ENCODE results near the gene AHI1. TPM values are rescaled to one million over a fixed set of nuclear protein-coding genes. Genes with fewer than 3 reads are reported as not detected.
"Not testable (repeated sequence)": the region's sequence is repeated elsewhere in the genome, so short reads cannot be mapped to it uniquely, and the experiment has no call there.

Gene AHI1
- total RNA-seq, 3 donors from 2014 or later (not counting 1 experiment from before 2014, with no cell fraction given), result 24.0 to 40.3 (median 32.4) TPM

DNA sequence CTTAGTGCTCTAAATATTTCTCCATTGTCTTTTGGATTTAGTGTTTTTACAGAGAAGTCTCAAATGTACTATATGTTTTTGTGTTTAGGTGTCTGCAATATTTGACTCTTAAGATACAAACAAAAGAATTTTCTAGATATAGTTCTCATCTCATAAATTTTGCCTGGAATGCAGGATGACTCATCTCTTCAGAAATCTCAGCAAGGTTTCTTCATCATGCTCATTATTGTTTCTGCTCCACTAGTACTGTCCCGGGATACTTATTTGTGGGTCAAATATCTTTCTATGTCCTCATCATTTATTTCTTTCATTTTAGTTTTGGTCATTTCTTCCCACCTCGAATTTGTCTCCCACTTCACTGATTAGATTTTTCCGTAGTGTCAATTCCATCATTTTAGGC, 9.5 kb downstream of the AHI1 start:
- H3K36me3 ChIP-seq (ENCODE audit: control insufficient read depth, insufficient read depth, low read length), result peaks cover 3% of the 10 kb centered on the region

GRCh38 chr6:135483903-135484302, 13.6 kb downstream of the AHI1 start:
- H3K27ac Mint-ChIP-seq; H3K4me3 Mint-ChIP-seq; H3K27me3 ChIP-seq (ENCODE audit: control insufficient read depth, insufficient read depth, low read length); H3K27me3 Mint-ChIP-seq (ENCODE audit: low read depth in 2 of 2); H3K36me3 ChIP-seq (ENCODE audit: control insufficient read depth, insufficient read depth, low read length); H3K4me1 ChIP-seq (ENCODE audit: control insufficient read depth, insufficient read depth, low read length); H3K4me1 Mint-ChIP-seq; intact Hi-C loops (cut with micrococcal nuclease); H3K27ac ChIP-seq (ENCODE audit: low read length); H3K4me3 ChIP-seq (ENCODE audit: low read length); ATAC-seq; DNase-seq: not testable (repeated sequence)
- peaks cover 27% of the 10 kb centered on the region for H3K36me3 Mint-ChIP-seq
- H3K9me3 ChIP-seq (ENCODE audit: control insufficient read depth, insufficient read depth, low read length), result peaks cover 17% of the 10 kb centered on the region
- WGBS (ENCODE audit: insufficient coverage), result 100% methylated on average over 2 of the region's 2 CpGs
- peaks cover 6 to 12% of the 10 kb centered on the region in 2 donors for H3K9me3 Mint-ChIP-seq

More for the DNA sequence above, 9.5 kb downstream of the AHI1 start:
- 100% methylated on average over 3 of the region's 3 CpGs for WGBS (ENCODE audit: insufficient coverage)
- TF ChIP-seq, protein P1, sequence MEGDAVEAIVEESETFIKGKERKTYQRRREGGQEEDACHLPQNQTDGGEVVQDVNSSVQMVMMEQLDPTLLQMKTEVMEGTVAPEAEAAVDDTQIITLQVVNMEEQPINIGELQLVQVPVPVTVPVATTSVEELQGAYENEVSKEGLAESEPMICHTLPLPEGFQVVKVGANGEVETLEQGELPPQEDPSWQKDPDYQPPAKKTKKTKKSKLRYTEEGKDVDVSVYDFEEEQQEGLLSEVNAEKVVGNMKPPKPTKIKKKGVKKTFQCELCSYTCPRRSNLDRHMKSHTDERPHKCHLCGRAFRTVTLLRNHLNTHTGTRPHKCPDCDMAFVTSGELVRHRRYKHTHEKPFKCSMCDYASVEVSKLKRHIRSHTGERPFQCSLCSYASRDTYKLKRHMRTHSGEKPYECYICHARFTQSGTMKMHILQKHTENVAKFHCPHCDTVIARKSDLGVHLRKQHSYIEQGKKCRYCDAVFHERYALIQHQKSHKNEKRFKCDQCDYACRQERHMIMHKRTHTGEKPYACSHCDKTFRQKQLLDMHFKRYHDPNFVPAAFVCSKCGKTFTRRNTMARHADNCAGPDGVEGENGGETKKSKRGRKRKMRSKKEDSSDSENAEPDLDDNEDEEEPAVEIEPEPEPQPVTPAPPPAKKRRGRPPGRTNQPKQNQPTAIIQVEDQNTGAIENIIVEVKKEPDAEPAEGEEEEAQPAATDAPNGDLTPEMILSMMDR (IDR thresholded peaks at IDR 0.05), result no peak
- Mint-ChIP-seq H3K9me3 (peaks cover 0 to 4% of the 10 kb centered on the region in 2 donors), H3K4me3 (no peak overlapping the region), H3K27ac (no peak overlapping the region), H3K36me3 (peaks cover 34% of the 10 kb centered on the region), H3K27me3 (ENCODE audit: low read depth in 2 of 2) (no peaks in the 10 kb centered on the region), H3K4me1 (no peaks in the 10 kb centered on the region)
- intact Hi-C loops (cut with micrococcal nuclease), result no loop called here
- H3K9me3 ChIP-seq (ENCODE audit: control insufficient read depth, insufficient read depth, low read length), result no peaks in the 10 kb centered on the region
- DNase-seq (no peak), ATAC-seq (no peak)
- no peaks in the 10 kb centered on the region for H3K4me1 ChIP-seq (ENCODE audit: control insufficient read depth, insufficient read depth, low read length)
- no peaks in the 10 kb centered on the region for H3K27me3 ChIP-seq (ENCODE audit: control insufficient read depth, insufficient read depth, low read length)
- no peak overlapping the region for H3K27ac ChIP-seq (ENCODE audit: low read length)
- H3K4me3 ChIP-seq (ENCODE audit: low read length), result no peak overlapping the region

- peaks cover 21% of the 10 kb centered on the region for H3K9me3 ChIP-seq (ENCODE audit: control insufficient read depth, insufficient read depth, low read length)
- H3K9me3 Mint-ChIP-seq, result peaks cover 6 to 12% of the 10 kb centered on the region in 2 donors
- H3K27me3 Mint-ChIP-seq (ENCODE audit: low read depth in 2 of 2), result no peaks in the 10 kb centered on the region
- H3K4me3 Mint-ChIP-seq, result no peak overlapping the region
- H3K27me3 ChIP-seq (ENCODE audit: control insufficient read depth, insufficient read depth, low read length), result no peaks in the 10 kb centered on the region
- TF ChIP-seq, protein P1 (IDR thresholded peaks at IDR 0.05), result no peak
- H3K4me1 ChIP-seq (ENCODE audit: control insufficient read depth, insufficient read depth, low read length), result no peaks in the 10 kb centered on the region
- ATAC-seq (no peak), DNase-seq (no peak)
- H3K4me1 Mint-ChIP-seq, result no peaks in the 10 kb centered on the region
- intact Hi-C loops (cut with micrococcal nuclease), result no loop called here
- peaks cover 23% of the 10 kb centered on the region for H3K36me3 Mint-ChIP-seq
- no peaks in the 10 kb centered on the region for H3K36me3 ChIP-seq (ENCODE audit: control insufficient read depth, insufficient read depth, low read length)
- peak overlapping the region in 1 of 2 donors; percentile 42 for H3K27ac Mint-ChIP-seq
- 95% methylated on average over 2 of the region's 3 CpGs for WGBS (ENCODE audit: insufficient coverage)
- H3K4me3 ChIP-seq (ENCODE audit: low read length), result no peak overlapping the region
- H3K27ac ChIP-seq (ENCODE audit: low read length), result no peak overlapping the region
These were observed 15.7 kb downstream of the AHI1 start for GRCh38 chr6:135481783-135482369.

- no peak overlapping the region for H3K27ac ChIP-seq (ENCODE audit: low read length)
- ATAC-seq (no peak), DNase-seq (no peak)
- Mint-ChIP-seq H3K36me3 (peaks cover 23% of the 10 kb centered on the region), H3K4me1 (no peaks in the 10 kb centered on the region), H3K27ac (no peak overlapping the region), H3K4me3 (no peak overlapping the region), H3K9me3 (peaks cover 6 to 12% of the 10 kb centered on the region in 2 donors), H3K27me3 (ENCODE audit: low read depth in 2 of 2) (no peaks in the 10 kb centered on the region)
- no peaks in the 10 kb centered on the region for H3K4me1 ChIP-seq (ENCODE audit: control insufficient read depth, insufficient read depth, low read length)
- no peak overlapping the region for H3K4me3 ChIP-seq (ENCODE audit: low read length)
- no peaks in the 10 kb centered on the region for H3K27me3 ChIP-seq (ENCODE audit: control insufficient read depth, insufficient read depth, low read length)
- WGBS (ENCODE audit: insufficient coverage), result 95% methylated on average over 2 of the region's 2 CpGs
- TF ChIP-seq, protein P1 (IDR thresholded peaks at IDR 0.05), result no peak
- intact Hi-C loops (cut with micrococcal nuclease), result no loop called here
- H3K36me3 ChIP-seq (ENCODE audit: control insufficient read depth, insufficient read depth, low read length), result no peaks in the 10 kb centered on the region
- H3K9me3 ChIP-seq (ENCODE audit: control insufficient read depth, insufficient read depth, low read length), result peaks cover 21% of the 10 kb centered on the region
These were observed 17.9 kb downstream of the AHI1 start for GRCh38 chr6:135479601-135480000.
